ENCODE data around the gene BACH2. TPM values are rescaled to one million over a fixed set of nuclear protein-coding genes. Genes with fewer than 3 reads are reported as not detected.
A peak's percentile ranks its signal among the peaks of the same experiment; 100 is the strongest.

Gene BACH2
- total and polyA plus RNA-seq, 2 of the 4 experiments (the other 2 are of a cell fraction) = 1.3 to 1.4 TPM

GRCh38 chr6:90167514-90168379 is 128.9 kb downstream of the BACH2 start:
- Histone ChIP-seq H4K20me1 (ENCODE audit: insufficient read depth, low read length) (no peaks in the 10 kb centered on the region), H3K4me1 (ENCODE audit: control insufficient read depth, insufficient read depth, low read length) (peaks cover 6% of the 10 kb centered on the region), H2AFZ (replicated peaks; ENCODE audit: low read length, poor library complexity) (no peak overlapping the region), H3K56ac (ENCODE audit: extremely low read depth, insufficient read depth, low read length) (no peak overlapping the region), H3K9me1 (ENCODE audit: insufficient read depth, low read length) (peaks cover 7% of the 10 kb centered on the region), H3K9ac (ENCODE audit: low read depth, low read length) (no peak overlapping the region), H3K36me3 (ENCODE audit: control insufficient read depth, insufficient read depth, low read length) (no peaks in the 10 kb centered on the region), H4K91ac (ENCODE audit: insufficient read depth, low read depth, low read length) (no peak overlapping the region), H3K4me3 (ENCODE audit: insufficient read depth, low read depth, low read length) (no peak overlapping the region), H3K4me2 (ENCODE audit: low read depth, low read length) (no peak overlapping the region), H2BK120ac (ENCODE audit: low read depth, low read length) (0 out of 2 replicates have a peak overlapping the region, but pooled peaks have one; percentile 15), H3K27me3 (ENCODE audit: control insufficient read depth, insufficient read depth, low read length) (no peaks in the 10 kb centered on the region), H4K5ac (ENCODE audit: low read depth, low read length) (no peak overlapping the region), H2BK15ac (ENCODE audit: low read depth, low read length) (no peak overlapping the region), H4K8ac (ENCODE audit: low read depth in 2 of 2, low read length in 2 of 2) (no peak overlapping the region), H3K23ac (ENCODE audit: low read depth, low read length) (no peak overlapping the region), H2AK5ac (ENCODE audit: low read depth, low read length) (peak overlapping the region; percentile 82), H3K79me1 (ENCODE audit: low read depth in 1 of 2, low read length in 2 of 2) (no peaks in the 10 kb centered on the region), H2BK5ac (ENCODE audit: low read depth, low read length, poor library complexity, severe bottlenecking) (no peak overlapping the region), H3K9me3 (ENCODE audit: control insufficient read depth, insufficient read depth, low read length) (no peaks in the 10 kb centered on the region), H3K14ac (replicated peaks; ENCODE audit: low read depth, low read length) (no peak overlapping the region), H3K4ac (ENCODE audit: low read depth, low read length) (peak overlapping the region; percentile 61; the same call in 1 of the 2 replicates), H2AK9ac (replicated peaks; ENCODE audit: low read depth, low read length, poor library complexity) (no peak overlapping the region), H2BK20ac (ENCODE audit: low read depth, low read length) (0 out of 2 replicates have a peak overlapping the region, but pooled peaks have one; percentile 53), H3K18ac (ENCODE audit: low read depth, low read length) (no peak overlapping the region), H3K27ac (ENCODE audit: insufficient read depth, low read length) (no peak overlapping the region)
- POLR2A ChIA-PET (ENCODE audit: unreplicated experiment) = no interaction called here
- BruUV-seq (replicated peaks) = no TSS peak
- dilution Hi-C loops (cut with HindIII; ENCODE audit: low sequenced_read_pairs, unreplicated experiment) = no loop called here
- 69% methylated on average over 2 of the region's 4 CpGs; no CpG with 5 or more reads in 1 of the 2 experiments for WGBS, 2 experiments (ENCODE audit: extremely low coverage in 2 of 2, insufficient read length in 1 of 2)
- CTCF ChIA-PET = no interaction called here
- DNase-seq (no peak), ATAC-seq (ENCODE audit: low read depth) (peak; percentile 44; the same call in 1 of the 2 replicates)
- intact Hi-C loops (cut with micrococcal nuclease) = no loop called here
- in situ Hi-C loops (cut with MboI; ENCODE audit: low sequenced_read_pairs) = no loop called here
- no peak for TF ChIP-seq CTCF (conservative IDR thresholded peaks at IDR 0.05; ENCODE audit: low read depth, low read length)
- TF ChIP-seq USF2 (IDR thresholded peaks at IDR 0.05; ENCODE audit: low read depth, low read length) = no peak
- TF ChIP-seq RFX5 (IDR thresholded peaks at IDR 0.05; ENCODE audit: low read depth, low read length) = no peak
- TF ChIP-seq CEBPB (IDR thresholded peaks at IDR 0.05; ENCODE audit: low read depth, low read length) = no peak
- TF ChIP-seq MAFK (IDR thresholded peaks at IDR 0.05; ENCODE audit: low read depth, low read length) = no peak
- no peak for TF ChIP-seq MXI1 (IDR thresholded peaks at IDR 0.05; ENCODE audit: borderline replicate concordance, low read depth, low read length)
- TF ChIP-seq, protein P1, sequence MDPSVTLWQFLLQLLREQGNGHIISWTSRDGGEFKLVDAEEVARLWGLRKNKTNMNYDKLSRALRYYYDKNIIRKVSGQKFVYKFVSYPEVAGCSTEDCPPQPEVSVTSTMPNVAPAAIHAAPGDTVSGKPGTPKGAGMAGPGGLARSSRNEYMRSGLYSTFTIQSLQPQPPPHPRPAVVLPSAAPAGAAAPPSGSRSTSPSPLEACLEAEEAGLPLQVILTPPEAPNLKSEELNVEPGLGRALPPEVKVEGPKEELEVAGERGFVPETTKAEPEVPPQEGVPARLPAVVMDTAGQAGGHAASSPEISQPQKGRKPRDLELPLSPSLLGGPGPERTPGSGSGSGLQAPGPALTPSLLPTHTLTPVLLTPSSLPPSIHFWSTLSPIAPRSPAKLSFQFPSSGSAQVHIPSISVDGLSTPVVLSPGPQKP (IDR thresholded peaks at IDR 0.05; ENCODE audit: borderline replicate concordance, low read depth, low read length) = no peak
- TF ChIP-seq BHLHE40 (IDR thresholded peaks at IDR 0.05; ENCODE audit: low read depth, low read length) = no peak
- TF ChIP-seq MAZ (IDR thresholded peaks at IDR 0.05; ENCODE audit: borderline replicate concordance, low read depth, low read length) = no peak
- TF ChIP-seq NFE2L2 (IDR thresholded peaks at IDR 0.05; ENCODE audit: low read depth, low read length) = no peak
- TF ChIP-seq RCOR1 (IDR thresholded peaks at IDR 0.05; ENCODE audit: insufficient replicate concordance, low read length) = no peak
- TF ChIP-seq FOS (IDR thresholded peaks at IDR 0.05; ENCODE audit: low read depth, low read length) = no peak
- no peak for TF ChIP-seq CHD1 (IDR thresholded peaks at IDR 0.05; ENCODE audit: low read depth, low read length)
- TF ChIP-seq RAD21 (IDR thresholded peaks at IDR 0.05; ENCODE audit: low read length) = no peak
- no peak for TF ChIP-seq POLR2A (IDR thresholded peaks at IDR 0.05; ENCODE audit: low read depth, low read length)
